ENCODE data around the gene GRIK1. TPM values are rescaled to one million over a fixed set of nuclear protein-coding genes. Genes with fewer than 3 reads are reported as not detected.

Gene GRIK1
- total RNA-seq, 2 donors from 2014 or later = 0.21 TPM; not detected in 1

DNA sequence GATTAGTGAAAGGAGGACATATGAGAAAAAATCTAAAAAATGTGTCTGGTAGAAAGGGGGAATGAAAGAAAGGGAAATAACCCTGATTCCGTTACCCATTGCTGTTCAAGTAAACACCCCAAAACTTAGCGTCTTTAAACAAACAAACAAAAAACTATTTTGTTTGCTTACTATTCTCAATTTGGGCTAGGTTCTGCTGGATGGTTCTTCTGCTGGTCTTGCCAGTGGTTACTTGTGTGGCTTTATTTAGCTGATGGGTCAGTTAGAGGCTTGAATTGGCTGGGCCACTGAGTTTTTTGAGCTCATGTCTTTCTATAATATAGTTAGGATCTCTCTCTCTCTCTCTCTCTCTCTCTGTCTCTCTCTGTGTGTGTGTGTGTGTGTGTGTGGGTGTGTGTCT lies 112.1 kb downstream of the GRIK1 start:
- no peak for TF ChIP-seq CTCF (IDR thresholded peaks at IDR 0.05)
- Histone ChIP-seq H3K4me1 (ENCODE audit: control insufficient read depth in 1 of 2, low read depth in 2 of 2) (no peaks in the 10 kb centered on the region), H3K9me3 (no peaks in the 10 kb centered on the region), H3K27me3 (replicated peaks; ENCODE audit: insufficient read depth) (no peaks in the 10 kb centered on the region), H3K27ac (no peak overlapping the region), H3K4me3 (no peak overlapping the region), H3K36me3 (no peaks in the 10 kb centered on the region)
- DNase-seq (ENCODE audit: low spot score) (no peak), ATAC-seq (ENCODE audit: insufficient number of reproducible peaks, low FRiP score, low read depth) (no peak)

DNA sequence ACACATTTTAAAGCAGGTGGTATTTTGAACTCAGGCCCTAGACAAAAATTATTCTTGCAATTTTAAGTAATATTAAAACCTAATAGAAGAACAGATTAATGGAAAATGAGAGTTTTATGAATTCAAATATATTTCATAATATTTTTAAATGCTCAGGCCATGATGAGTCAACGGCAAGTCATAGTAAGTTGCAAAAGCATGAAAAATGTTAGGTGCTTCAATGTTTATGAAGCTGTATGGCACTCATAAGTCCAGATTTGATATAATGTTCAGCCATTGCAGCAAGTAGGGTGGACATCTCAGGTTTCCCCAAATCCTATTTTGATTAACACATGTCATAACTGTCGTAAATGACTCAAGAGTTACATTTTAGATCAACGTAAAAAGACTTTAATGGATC lies 112.6 kb downstream of the GRIK1 start:
- H3K4me1 ChIP-seq (ENCODE audit: control insufficient read depth in 1 of 2, low read depth in 2 of 2) = no peaks in the 10 kb centered on the region
- H3K9me3 ChIP-seq = no peaks in the 10 kb centered on the region
- TF ChIP-seq CTCF (IDR thresholded peaks at IDR 0.05) = no peak
- H3K4me3 ChIP-seq = no peak overlapping the region
- no peaks in the 10 kb centered on the region for H3K36me3 ChIP-seq
- DNase-seq (ENCODE audit: low spot score) (no peak), ATAC-seq (ENCODE audit: insufficient number of reproducible peaks, low FRiP score, low read depth) (no peak)
- H3K27me3 ChIP-seq (replicated peaks; ENCODE audit: insufficient read depth) = no peaks in the 10 kb centered on the region
- no peak overlapping the region for H3K27ac ChIP-seq

DNA sequence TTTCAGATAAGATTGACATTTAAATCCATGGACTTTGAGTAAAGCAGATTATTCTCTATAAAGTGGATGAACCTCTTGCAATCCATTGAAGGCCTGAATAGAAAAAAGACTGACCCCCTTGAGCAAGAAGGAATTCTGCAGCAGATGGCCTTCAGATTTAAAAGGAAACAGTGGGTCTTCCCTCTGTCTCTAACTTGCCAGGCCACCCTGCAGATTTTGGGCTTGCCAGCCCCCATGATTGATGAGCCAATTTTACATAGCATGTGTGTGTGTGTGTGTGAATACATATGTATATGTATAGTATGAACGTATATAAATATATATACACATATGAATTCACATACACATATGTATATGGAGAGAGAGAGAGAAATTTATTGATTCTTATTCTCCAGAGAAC lies 113.4 kb downstream of the GRIK1 start:
- TF ChIP-seq CTCF (IDR thresholded peaks at IDR 0.05) = no peak
- no peaks in the 10 kb centered on the region for H3K9me3 ChIP-seq
- no peak overlapping the region for H3K27ac ChIP-seq
- H3K4me1 ChIP-seq (ENCODE audit: control insufficient read depth in 1 of 2, low read depth in 2 of 2) = no peaks in the 10 kb centered on the region
- ATAC-seq (ENCODE audit: insufficient number of reproducible peaks, low FRiP score, low read depth) (no peak), DNase-seq (ENCODE audit: low spot score) (no peak)
- no peaks in the 10 kb centered on the region for H3K36me3 ChIP-seq
- H3K4me3 ChIP-seq = no peak overlapping the region
- no peaks in the 10 kb centered on the region for H3K27me3 ChIP-seq (replicated peaks; ENCODE audit: insufficient read depth)

DNA sequence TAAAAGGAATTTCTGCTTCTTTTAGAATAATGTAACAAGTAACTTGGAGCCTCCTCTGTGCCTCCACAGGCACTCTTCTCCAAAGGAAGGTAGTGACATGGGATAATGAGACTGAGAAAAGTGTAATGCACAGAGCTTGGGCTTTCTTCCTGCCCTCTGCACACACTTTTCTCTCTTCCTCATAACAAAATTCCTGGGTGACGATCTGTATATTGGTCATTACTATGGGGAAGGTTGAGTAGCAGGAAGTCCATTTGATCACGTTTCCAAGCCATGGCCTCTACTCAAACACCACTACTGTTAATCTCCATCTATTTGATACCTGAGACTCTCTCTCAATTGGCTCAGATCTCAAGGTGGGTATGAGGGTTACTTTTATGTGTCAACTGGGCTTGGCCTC lies 113.9 kb downstream of the GRIK1 start:
- no peak overlapping the region for H3K27ac ChIP-seq
- TF ChIP-seq CTCF (IDR thresholded peaks at IDR 0.05) = no peak
- H3K9me3 ChIP-seq = no peaks in the 10 kb centered on the region
- ATAC-seq (ENCODE audit: insufficient number of reproducible peaks, low FRiP score, low read depth) (no peak), DNase-seq (ENCODE audit: low spot score) (no peak)
- no peaks in the 10 kb centered on the region for H3K36me3 ChIP-seq
- no peak overlapping the region for H3K4me3 ChIP-seq
- H3K4me1 ChIP-seq (ENCODE audit: control insufficient read depth in 1 of 2, low read depth in 2 of 2) = no peaks in the 10 kb centered on the region
- no peaks in the 10 kb centered on the region for H3K27me3 ChIP-seq (replicated peaks; ENCODE audit: insufficient read depth)

DNA sequence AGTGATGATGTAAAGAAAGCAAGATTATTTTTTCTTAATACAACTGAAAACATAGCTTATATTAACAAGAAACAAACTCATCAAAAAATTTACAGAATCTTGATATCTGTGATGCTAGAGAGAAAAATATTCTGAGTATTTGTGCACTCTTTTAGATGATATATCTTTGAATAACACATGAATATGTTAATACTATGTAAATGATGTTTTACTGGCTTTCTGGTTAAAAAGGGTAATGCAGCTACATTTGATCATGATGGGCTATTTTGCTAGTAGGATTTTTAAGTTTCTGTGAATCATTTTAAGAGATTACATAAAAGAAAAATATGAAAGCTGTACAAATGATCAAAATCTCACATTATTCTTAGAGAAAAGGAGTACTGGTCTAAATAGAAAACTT lies 114.5 kb downstream of the GRIK1 start:
- Histone ChIP-seq H3K9me3 (no peaks in the 10 kb centered on the region), H3K27me3 (replicated peaks; ENCODE audit: insufficient read depth) (no peaks in the 10 kb centered on the region), H3K27ac (no peak overlapping the region), H3K4me1 (ENCODE audit: control insufficient read depth in 1 of 2, low read depth in 2 of 2) (no peaks in the 10 kb centered on the region), H3K4me3 (no peak overlapping the region), H3K36me3 (no peaks in the 10 kb centered on the region)
- no peak for TF ChIP-seq CTCF (IDR thresholded peaks at IDR 0.05)
- DNase-seq (ENCODE audit: low spot score) (no peak), ATAC-seq (ENCODE audit: insufficient number of reproducible peaks, low FRiP score, low read depth) (no peak)

All from thoracic aorta (tissue), 2 donors.